Kidney epithelial cell (primary cell): Measurements from ENCODE around the gene S100A7A. TPM values are rescaled to one million over a fixed set of nuclear protein-coding genes. Genes with fewer than 3 reads are reported as not detected.

ENCODE experiments used
- DNase-seq: peaks from one replicate; pipeline ENCODE4 v3.0.0-alpha.2; 2010; ENCODE audit warnings: low read depth
- H3K27me3 ChIP-seq: 2 replicates; pipeline ENCODE4 v1.6.0; 2011; ENCODE audit warnings: low read length; ENCODE audit not compliant: control insufficient read depth, insufficient read depth
- H3K36me3 ChIP-seq: 2 replicates; pipeline ENCODE4 v1.5.1; 2011; ENCODE audit warnings: low read length; ENCODE audit not compliant: control insufficient read depth, insufficient read depth
- H3K4me3 ChIP-seq: 2 replicates; pipeline ENCODE4 v1.5.1; 2011; ENCODE audit warnings: low read depth, mild to moderate bottlenecking, control low read depth, low read length
- CTCF ChIP-seq: IDR thresholded peaks from 2 replicates; pipeline ENCODE4 v1.5.1; 2011; ENCODE audit warnings: mild to moderate bottlenecking, moderate library complexity, low read length, control low read depth, inconsistent platforms; ENCODE audit not compliant: insufficient read depth, poor library complexity, severe bottlenecking
- total RNA-seq: library from RNA; depleted of rRNA; stranded (reverse); fragments of >200 nt; gene quantifications from 2 replicates; pipeline ENCODE4 v1.2.3, GENCODE V29; 2015

Gene S100A7A
- not detected in 2 replicates for total RNA-seq

- H3K36me3 ChIP-seq: no peaks in the 10 kb centered on the region
- no peak for DNase-seq
Observed at GRCh38 chr1:153415850-153416570, at the start of gene S100A7A. S100A7A (plus strand) TSS chr1:153416520; CDS start chr1:153418083, 1,563 bp downstream.

DNA sequence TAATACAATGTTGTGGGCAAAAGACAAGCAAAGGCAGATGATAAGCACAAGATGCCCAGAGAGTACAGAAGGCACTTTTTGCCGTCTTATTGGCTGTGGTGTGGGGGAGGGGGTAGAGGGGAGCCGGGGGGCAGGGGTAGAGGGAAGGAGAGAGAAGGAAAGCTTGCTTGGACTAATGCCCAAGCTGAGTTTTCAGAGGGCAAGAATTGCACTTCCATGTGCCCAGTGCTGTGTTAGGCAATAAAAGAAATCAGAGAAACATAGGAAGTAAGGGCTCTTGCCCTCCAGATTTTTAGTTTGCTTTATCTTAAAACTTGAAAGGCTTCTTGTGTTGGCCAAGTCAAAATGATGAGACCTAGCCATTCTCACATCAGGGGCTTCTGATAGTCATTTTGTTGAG, 49.2 kb upstream of the S100A7A start:
- no peak for TF ChIP-seq CTCF
- Histone ChIP-seq H3K4me3 (no peak overlapping the region), H3K36me3 (no peaks in the 10 kb centered on the region), H3K27me3 (no peaks in the 10 kb centered on the region)
- no peak for DNase-seq

More at GRCh38 chr1:153415850-153416570, at the start of gene S100A7A:
- no peak for TF ChIP-seq CTCF
- Histone ChIP-seq H3K4me3 (no peak within 1 kb of the TSS), H3K27me3 (no peaks in the 10 kb centered on the region)

- no peak for DNase-seq
- Histone ChIP-seq H3K4me3 (no peak overlapping the region), H3K27me3 (no peaks in the 10 kb centered on the region), H3K36me3 (no peaks in the 10 kb centered on the region)
- TF ChIP-seq CTCF: no peak
Observed at GRCh38 chr1:153368495-153368894, 47.8 kb upstream of the S100A7A start.

GRCh38 chr1:153370146-153370545, 46.2 kb upstream of the S100A7A start:
- no peak for DNase-seq
- Histone ChIP-seq H3K27me3 (no peaks in the 10 kb centered on the region), H3K4me3 (no peak overlapping the region), H3K36me3 (no peaks in the 10 kb centered on the region)
- no peak for TF ChIP-seq CTCF

GRCh38 chr1:153371231-153371630, 45.1 kb upstream of the S100A7A start:
- no peak for TF ChIP-seq CTCF
- Histone ChIP-seq H3K27me3 (no peaks in the 10 kb centered on the region), H3K36me3 (no peaks in the 10 kb centered on the region), H3K4me3 (no peak overlapping the region)
- DNase-seq: no peak

- TF ChIP-seq CTCF: no peak
- no peaks in the 10 kb centered on the region for H3K27me3 ChIP-seq
- no peaks in the 10 kb centered on the region for H3K36me3 ChIP-seq
- H3K4me3 ChIP-seq: no peak overlapping the region
- no peak for DNase-seq
Observed at GRCh38 chr1:153372571-153372970, 43.7 kb upstream of the S100A7A start.
